HEK293 (cell line): Measurements from ENCODE around the gene DNAH3.

ENCODE experiments used
- GFI1B ChIP-seq: fragments of 450-650 bp; formaldehyde crosslinking; IDR thresholded peaks from 2 replicates; pipeline ENCODE4 v1.5.1; 2016; ENCODE audit warnings: missing biosample characterization, missing genetic modification characterization
- OVOL3 ChIP-seq: fragments of 450-650 bp; formaldehyde crosslinking; IDR thresholded peaks from 2 replicates; pipeline ENCODE4 v1.5.1; 2016; ENCODE audit warnings: missing biosample characterization, missing genetic modification characterization
- PRDM10 ChIP-seq: fragments of 450-650 bp; formaldehyde crosslinking; IDR thresholded peaks from 2 replicates; pipeline ENCODE4 v1.5.1; 2016; ENCODE audit warnings: missing biosample characterization, missing genetic modification characterization
- ZBTB48 ChIP-seq: fragments of 450-650 bp; formaldehyde crosslinking; IDR thresholded peaks from 2 replicates; pipeline ENCODE4 v1.5.1; 2016; ENCODE audit warnings: missing biosample characterization, missing genetic modification characterization
- ZBTB49 ChIP-seq: fragments of 450-650 bp; formaldehyde crosslinking; IDR thresholded peaks from 2 replicates; pipeline ENCODE4 v1.5.1; 2016; ENCODE audit warnings: missing biosample characterization, missing genetic modification characterization, low read depth
- ZNF155 ChIP-seq: fragments of 450-650 bp; formaldehyde crosslinking; IDR thresholded peaks from 2 replicates; pipeline ENCODE4 v1.5.1; 2016; ENCODE audit warnings: missing biosample characterization, missing genetic modification characterization
- ZNF24 ChIP-seq: fragments of 450-650 bp; formaldehyde crosslinking; IDR thresholded peaks from 2 replicates; pipeline ENCODE4 v1.5.1; 2016; ENCODE audit warnings: missing biosample characterization, missing genetic modification characterization
- ZNF324 ChIP-seq: fragments of 450-650 bp; formaldehyde crosslinking; IDR thresholded peaks from 2 replicates; pipeline ENCODE4 v1.5.1; 2016; ENCODE audit warnings: missing biosample characterization, missing genetic modification characterization
- ZNF391 ChIP-seq: fragments of 450-650 bp; formaldehyde crosslinking; IDR thresholded peaks from 2 replicates; pipeline ENCODE4 v1.5.1; 2016; ENCODE audit warnings: low read depth, missing biosample characterization, missing genetic modification characterization, borderline replicate concordance
- ZNF404 ChIP-seq: fragments of 450-650 bp; formaldehyde crosslinking; IDR thresholded peaks from 2 replicates; pipeline ENCODE4 v1.5.1; 2017; ENCODE audit warnings: missing biosample characterization, missing genetic modification characterization
- ZNF488 ChIP-seq: fragments of 450-650 bp; formaldehyde crosslinking; IDR thresholded peaks from 2 replicates; pipeline ENCODE4 v1.5.1; 2016; ENCODE audit warnings: missing biosample characterization, missing genetic modification characterization
- ZNF513 ChIP-seq: fragments of 450-650 bp; IDR thresholded peaks from 2 replicates; pipeline ENCODE4 v1.5.1; 2018; ENCODE audit warnings: missing biosample characterization, missing genetic modification characterization
- ZNF514 ChIP-seq: fragments of 450-650 bp; formaldehyde crosslinking; IDR thresholded peaks from 2 replicates; pipeline ENCODE4 v1.5.1; 2016; ENCODE audit warnings: missing biosample characterization, missing genetic modification characterization
- ZNF544 ChIP-seq: fragments of 450-650 bp; formaldehyde crosslinking; IDR thresholded peaks from 2 replicates; pipeline ENCODE4 v1.5.0; 2017; ENCODE audit warnings: missing biosample characterization, missing genetic modification characterization
- ZNF629 ChIP-seq: fragments of 450-650 bp; formaldehyde crosslinking; IDR thresholded peaks from 2 replicates; pipeline ENCODE4 v1.5.1; 2017; ENCODE audit warnings: missing biosample characterization, missing genetic modification characterization
- ZNF639 ChIP-seq: fragments of 450-650 bp; formaldehyde crosslinking; IDR thresholded peaks from 2 replicates; pipeline ENCODE4 v1.5.1; 2016; ENCODE audit warnings: missing biosample characterization, missing genetic modification characterization
- ZNF654 ChIP-seq: fragments of 450-650 bp; formaldehyde crosslinking; IDR thresholded peaks from 2 replicates; pipeline ENCODE4 v1.5.1; 2016; ENCODE audit warnings: low read depth, missing biosample characterization, missing genetic modification characterization
- ZNF658 ChIP-seq: fragments of 450-650 bp; formaldehyde crosslinking; IDR thresholded peaks from 2 replicates; pipeline ENCODE4; 2016; ENCODE audit warnings: missing biosample characterization, missing genetic modification characterization
- ZSCAN5A ChIP-seq: fragments of 450-650 bp; formaldehyde crosslinking; IDR thresholded peaks from 2 replicates; pipeline ENCODE4 v1.5.1; 2016; ENCODE audit warnings: missing biosample characterization, missing genetic modification characterization
- ZXDB ChIP-seq: fragments of 450-650 bp; formaldehyde crosslinking; IDR thresholded peaks from 2 replicates; pipeline ENCODE4 v1.5.1; 2016; ENCODE audit warnings: missing biosample characterization, missing genetic modification characterization
- TF ChIP-seq, protein P1 (sequence below): fragments of 450-650 bp; formaldehyde crosslinking; conservative IDR thresholded peaks from 2 replicates; pipeline ENCODE4 v1.5.1; 2016; ENCODE audit warnings: low read depth, missing biosample characterization, missing genetic modification characterization

The DNAH3 gene

DNA sequence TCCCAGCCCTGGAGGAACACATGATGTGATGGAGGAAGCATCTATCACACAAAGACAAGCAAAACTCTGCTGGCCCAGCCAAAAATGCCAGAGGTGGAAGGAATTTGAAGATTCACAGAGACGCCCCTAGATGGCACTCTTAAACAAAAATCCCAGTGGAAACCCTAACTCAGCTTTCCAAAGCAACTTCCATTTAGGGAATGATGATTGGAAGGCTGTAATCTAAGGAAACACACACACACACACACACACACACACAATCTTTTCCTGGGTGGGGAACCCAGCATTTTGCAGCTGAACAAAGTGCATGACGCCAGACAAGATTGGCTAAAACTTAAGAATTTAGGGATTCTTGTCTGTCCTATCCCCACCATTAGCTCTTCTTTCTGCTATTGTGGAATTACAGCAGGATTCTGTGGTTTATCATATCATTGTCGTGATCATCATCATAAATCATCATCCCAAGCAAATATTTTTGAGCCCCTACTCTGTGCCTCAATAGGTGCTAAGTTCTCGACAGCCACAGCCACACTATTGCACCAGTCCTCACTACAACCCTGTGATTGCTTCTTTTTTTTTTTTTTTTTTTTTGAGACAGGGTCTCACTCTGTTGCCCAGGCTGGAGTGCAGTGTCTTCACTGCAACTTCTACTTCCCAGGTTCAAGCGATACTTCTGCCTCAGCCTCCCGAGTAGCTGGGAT, 6.3 kb upstream of the DNAH3 start (continued):
- TF ChIP-seq, protein P1, sequence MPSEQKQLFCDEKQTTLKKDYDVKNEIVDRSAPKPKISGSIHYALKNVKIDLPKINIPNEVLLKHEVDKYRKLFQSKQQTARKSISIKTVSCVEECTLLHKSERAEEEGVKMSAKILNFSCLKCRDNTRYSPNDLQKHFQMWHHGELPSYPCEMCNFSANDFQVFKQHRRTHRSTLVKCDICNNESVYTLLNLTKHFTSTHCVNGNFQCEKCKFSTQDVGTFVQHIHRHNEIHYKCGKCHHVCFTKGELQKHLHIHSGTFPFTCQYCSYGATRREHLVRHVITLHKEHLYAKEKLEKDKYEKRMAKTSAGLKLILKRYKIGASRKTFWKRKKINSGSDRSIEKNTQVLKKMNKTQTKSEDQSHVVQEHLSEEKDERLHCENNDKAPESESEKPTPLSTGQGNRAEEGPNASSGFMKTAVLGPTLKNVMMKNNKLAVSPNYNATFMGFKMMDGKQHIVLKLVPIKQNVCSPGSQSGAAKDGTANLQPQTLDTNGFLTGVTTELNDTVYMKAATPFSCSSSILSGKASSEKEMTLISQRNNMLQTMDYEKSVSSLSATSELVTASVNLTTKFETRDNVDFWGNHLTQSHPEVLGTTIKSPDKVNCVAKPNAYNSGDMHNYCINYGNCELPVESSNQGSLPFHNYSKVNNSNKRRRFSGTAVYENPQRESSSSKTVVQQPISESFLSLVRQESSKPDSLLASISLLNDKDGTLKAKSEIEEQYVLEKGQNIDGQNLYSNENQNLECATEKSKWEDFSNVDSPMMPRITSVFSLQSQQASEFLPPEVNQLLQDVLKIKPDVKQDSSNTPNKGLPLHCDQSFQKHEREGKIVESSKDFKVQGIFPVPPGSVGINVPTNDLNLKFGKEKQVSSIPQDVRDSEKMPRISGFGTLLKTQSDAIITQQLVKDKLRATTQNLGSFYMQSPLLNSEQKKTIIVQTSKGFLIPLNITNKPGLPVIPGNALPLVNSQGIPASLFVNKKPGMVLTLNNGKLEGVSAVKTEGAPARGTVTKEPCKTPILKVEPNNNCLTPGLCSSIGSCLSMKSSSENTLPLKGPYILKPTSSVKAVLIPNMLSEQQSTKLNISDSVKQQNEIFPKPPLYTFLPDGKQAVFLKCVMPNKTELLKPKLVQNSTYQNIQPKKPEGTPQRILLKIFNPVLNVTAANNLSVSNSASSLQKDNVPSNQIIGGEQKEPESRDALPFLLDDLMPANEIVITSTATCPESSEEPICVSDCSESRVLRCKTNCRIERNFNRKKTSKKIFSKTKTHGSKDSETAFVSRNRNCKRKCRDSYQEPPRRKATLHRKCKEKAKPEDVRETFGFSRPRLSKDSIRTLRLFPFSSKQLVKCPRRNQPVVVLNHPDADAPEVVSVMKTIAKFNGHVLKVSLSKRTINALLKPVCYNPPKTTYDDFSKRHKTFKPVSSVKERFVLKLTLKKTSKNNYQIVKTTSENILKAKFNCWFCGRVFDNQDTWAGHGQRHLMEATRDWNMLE (tag by site-specific recombination) = no peak; the same call in 1 of the 2 replicates
- TF ChIP-seq ZSCAN5A (no peak), ZNF391 (tag by site-specific recombination) (no peak), ZNF658 (tag by site-specific recombination) (no peak), ZNF513 (tag by site-specific recombination) (no peak), ZNF404 (tag by site-specific recombination) (no peak), ZBTB49 (no peak), GFI1B (tag by site-specific recombination) (0 out of 2 replicates have a peak, but pooled peaks have one; percentile 23), ZXDB (tag by site-specific recombination) (peak; percentile 47), OVOL3 (tag by site-specific recombination) (no peak), ZNF639 (tag by site-specific recombination) (peak; percentile 61; the same call in 1 of the 2 replicates), ZNF155 (tag by site-specific recombination) (no peak), ZNF654 (tag by site-specific recombination) (peak; percentile 99), ZNF544 (no peak), PRDM10 (tag by site-specific recombination) (peak; percentile 52), ZNF629 (peak; percentile 52; the same call in 1 of the 2 replicates), ZNF514 (tag by site-specific recombination) (no peak), ZNF24 (no peak), ZBTB48 (peak; percentile 58), ZNF488 (no peak), ZNF324 (0 out of 2 replicates have a peak, but pooled peaks have one; percentile 34)
